Left renal pelvis (tissue), 4 donors: Measurements from ENCODE around the gene MOB3B. TPM values are rescaled to one million over a fixed set of nuclear protein-coding genes. Genes with fewer than 3 reads are reported as not detected.
A peak's percentile ranks its signal among the peaks of the same experiment; 100 is the strongest.

Experiments
- DNase-seq, 4 donors: peaks; one replicate each; pipeline ENCODE4 v3.0.0-alpha.2; 2013; ENCODE audit warnings: low read depth in 4 of 4, low spot score in 3 of 4
- polyA plus RNA-seq, 4 donors: library from polyadenylated mRNA; unstranded; fragments of 120-200 nt; gene quantifications; one replicate each; pipeline ENCODE4 v1.2.1, GENCODE V29; 2013; ENCODE audit not compliant: insufficient read length in 4 of 4

Gene MOB3B
- polyA plus RNA-seq, 4 donors = 4.9 to 27.1 (median 23.4) TPM

DNA sequence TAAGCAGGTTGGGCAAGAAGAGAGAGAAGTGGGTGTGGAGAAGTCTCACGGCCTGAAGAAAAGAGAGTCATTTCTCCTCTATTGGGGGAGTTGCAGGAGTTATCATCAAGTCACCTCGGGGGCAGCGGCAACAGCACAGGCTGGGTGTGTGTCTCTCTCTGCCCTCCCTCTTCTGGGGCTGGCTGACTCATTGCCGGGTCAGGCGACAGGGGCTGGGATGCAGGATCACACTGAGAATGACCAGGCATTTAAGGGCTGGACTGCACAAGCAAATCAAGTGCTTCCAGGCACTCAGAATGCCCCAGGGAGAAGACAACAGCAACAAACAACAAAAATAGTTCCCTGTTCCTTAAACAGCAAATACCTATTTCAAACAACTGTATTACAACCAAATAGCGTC, 226.4 kb downstream of the MOB3B start:
- no peak for DNase-seq

DNA sequence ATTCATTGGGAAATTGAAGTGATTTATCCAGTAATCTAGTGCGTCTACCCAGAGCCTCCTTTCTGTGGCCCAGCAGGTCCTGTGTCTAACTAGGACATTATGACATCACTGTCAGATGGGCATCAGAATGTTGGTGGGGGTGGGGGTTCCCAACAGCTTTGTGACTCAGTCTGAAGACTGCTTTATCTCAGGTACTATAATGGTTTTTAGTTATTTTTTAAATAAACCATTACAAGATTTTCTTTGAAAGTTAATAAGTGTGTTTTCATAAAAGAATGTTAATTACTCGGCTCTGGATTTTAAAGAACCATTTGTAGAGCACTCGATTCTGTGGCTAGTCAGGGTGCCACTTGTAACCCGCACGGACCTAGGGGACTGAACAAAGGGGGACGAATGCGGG, 232.6 kb downstream of the MOB3B start, which contains the start of gene EQTN:
TSS of gene EQTN (minus strand) at position 101 of the 400 bp plus-strand sequence. CDS start at position 6, 95 bp downstream.
- no peak for DNase-seq

DNA sequence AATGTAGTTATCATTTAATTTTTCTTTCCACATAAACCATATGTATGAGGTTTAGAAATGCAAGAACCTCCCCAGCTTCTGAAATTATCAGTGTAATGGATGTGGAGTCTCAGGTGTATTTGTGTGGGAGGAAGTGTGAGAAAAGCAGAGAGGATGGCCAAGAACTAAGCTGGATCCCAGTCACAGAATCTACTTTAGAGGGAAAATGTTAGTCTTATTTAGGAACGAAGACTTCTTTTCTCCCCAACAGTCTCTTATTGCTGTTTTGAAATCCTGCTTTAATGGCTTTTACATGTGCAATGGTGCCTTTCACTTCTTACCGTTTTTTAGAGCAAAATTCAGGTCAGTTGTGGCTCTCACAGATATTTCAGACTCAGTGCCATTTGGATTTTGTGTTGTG, 235.6 kb downstream of the MOB3B start:
- no peak for DNase-seq

DNA sequence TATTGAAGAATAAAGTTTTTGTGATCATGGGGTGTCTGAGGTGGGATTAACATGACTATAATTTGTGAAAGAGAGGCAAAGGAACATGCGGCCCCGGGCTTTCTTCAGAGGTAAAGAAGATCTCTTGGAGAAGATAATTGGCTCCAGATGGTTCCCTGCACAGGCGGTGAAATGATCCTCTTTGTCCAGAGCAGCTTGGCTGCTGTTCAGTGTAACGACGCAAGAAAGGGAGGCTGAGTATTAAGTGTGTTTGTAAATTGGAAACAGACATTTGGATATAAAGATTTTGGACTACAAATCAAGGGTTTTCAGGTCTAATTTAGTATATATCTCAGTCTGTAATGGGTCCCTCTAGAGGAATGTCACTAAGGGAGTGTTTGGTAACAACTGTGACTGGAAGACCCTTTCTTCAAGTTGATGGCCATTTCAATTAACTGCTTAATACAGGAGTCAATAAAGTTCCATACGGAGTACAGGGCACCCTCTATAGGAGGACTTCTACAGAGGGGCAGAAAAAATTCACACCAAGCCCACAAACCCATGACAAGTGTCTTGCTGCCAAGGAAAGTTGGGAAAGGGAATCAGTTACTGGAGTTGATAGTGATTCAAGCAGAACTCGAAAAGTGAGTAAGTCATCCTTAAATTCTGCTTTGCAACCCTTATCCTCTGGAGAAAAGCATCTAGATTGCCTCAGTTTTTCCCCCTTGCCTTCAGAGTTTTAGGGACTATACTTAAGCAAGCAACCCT, 236.8 kb downstream of the MOB3B start:
- DNase-seq = no peak

DNA sequence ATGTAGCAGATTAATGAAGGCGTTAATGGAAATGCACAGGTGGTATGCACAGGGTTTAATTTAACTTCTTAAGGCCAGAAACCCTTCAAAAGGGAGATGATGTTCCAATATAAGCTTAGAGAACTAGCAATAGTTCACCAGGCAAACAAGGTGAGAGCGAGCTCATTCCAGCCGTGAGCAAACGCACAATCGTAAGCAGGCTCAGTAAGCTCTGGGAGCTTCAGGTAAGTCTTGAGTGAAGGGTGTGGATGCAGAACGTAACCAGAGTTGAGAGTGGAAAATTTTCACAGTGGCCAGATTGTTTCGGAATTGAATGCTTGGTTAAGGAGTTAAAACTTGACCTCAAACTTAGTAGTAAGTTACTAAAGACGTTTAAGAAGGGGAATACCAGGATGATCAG, 238.3 kb downstream of the MOB3B start:
- DNase-seq = no peak

DNA sequence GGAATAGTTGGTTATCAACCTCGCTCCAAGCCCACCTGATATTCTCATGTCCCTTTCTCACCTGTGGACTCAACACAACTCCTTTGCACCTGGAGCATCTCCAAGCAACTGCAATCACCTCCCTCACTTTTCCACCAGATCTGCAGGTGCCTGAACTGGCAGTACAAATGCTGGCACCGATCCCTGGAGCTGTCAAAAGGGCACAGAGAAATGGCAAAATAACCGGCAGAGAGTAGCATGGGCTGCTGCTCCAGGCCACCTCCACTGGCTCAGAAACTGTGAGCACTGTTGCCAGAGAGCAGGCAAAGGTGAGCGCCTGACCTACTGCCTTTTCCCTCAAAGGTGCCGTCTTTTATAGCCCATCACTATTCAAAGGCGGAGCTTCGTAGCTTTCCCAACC, 247.3 kb downstream of the MOB3B start:
- no peak for DNase-seq

DNA sequence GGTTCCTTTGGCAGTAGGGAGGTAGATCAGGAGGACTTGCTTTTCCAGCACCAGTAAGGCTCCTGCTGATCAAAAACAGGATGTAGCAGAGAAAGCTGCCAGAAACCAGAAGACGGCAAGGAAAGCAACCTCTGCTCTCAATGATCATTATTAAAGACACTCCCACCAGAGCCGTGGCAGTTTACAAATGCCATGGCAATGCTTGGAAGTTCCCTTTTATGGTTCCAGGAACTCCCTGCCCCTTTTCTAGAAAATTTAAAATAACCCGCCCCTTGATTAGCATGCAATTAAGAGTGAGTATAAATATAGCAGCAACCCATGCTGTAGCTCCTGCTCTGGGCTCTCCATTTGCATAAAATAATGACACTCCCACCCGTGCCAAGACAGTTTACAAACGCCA, 248.8 kb downstream of the MOB3B start:
- DNase-seq = no peak

DNA sequence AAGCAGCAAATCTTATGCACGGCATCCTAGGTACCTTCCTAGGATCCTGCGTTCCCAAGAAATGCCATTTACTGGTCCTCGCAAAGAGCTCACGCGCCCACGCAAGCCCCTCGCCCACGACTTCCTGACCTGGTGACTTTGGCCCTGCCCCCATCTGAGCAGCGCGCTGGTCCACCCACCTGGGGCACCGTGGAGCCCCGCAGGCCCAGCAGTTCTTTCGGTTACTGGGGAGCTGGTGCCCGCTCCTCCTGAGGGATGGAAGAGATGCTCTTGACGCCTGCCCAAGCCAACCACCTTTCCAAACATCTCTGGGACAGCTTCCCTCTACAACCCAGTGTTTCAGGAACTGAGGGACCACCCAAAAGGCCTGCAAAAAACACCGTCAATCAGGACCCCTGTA, 249.4 kb downstream of the MOB3B start:
- DNase-seq = no peak

DNA sequence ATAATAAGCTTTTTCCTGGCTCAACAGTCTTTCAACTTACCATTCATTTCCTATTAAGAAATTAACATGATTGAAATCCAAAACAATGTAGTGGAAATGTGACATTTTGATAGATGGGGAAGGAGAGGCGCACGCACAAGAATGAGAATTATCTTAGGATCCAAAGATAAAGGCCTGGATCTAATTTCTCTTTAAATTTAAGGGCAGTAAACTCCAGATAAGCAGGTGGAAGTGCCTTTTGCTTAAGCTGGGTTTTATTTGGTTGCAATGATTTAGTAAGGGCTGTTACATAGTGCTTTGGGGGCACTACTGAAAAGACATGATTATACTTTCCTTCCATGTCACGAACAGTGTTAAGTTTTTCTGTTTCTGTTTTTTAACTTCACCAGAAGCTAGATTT, 250.0 kb downstream of the MOB3B start:
- no peak for DNase-seq

DNA sequence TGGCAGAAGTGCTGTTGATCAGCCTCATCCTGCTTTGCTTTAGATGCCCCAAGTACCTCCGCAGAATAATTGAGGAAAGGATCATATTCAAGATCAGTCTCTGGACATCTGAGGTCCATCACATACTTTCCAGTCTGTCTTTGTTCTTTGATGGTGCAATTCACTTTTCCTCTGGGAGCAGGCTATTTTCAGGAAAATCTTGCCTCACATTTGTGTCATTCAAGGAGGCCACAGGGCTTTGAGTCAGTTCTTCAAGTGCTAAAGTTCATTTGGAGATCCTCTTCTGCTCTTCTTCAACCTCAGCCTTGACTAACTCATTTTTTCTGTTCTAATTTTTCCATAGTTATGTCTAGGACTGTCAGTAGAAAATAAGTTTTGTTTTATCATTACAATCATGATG, 251.2 kb downstream of the MOB3B start:
- no peak for DNase-seq

DNA sequence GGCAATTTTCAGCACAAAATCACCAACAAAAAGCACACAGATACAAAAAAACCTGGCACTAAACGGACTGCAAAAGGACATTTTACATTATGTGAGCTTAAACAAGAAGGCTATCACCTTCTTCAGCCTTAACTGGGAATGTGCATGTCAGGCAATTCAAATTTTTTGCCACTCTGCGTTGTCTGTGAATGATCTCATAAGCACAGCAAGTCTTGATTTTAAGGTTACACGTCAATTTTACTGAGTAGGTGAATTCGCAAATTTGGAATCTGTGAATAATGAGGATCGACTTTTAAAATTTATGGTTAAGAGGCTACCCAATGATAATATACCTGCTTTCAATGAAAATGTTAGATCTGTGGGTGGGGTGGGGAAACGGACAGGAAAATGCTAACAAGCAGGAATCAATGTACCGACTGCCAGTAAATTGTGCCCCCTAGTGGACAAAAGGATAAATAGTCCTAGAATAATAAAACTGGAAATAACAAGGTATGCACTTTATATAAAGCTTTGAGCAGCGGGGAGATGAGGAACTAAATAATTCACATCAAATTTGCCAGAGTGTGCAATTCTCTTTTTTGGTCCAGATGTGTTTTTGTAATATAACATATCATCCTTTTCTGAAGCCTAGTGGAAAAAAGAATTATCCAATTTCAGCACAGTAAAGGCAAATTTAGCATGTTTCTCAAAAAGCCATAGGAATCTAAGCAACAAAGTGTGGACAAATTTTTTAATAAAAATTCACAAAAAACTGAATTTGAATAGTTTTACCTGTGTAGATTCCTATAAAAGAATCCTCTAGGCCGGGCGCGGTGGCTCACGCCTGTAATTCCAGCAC, 253.2 kb downstream of the MOB3B start:
- DNase-seq = peak; percentile 39 to 45 (median 41)

Other genes with a start within 250 kb of the MOB3B start
- under 1 TPM in 2 of 4 donors, not detected in 2; 0.30 to 0.40 TPM for gene EQTN, start 232.7 kb downstream of the MOB3B start, polyA plus RNA-seq
- gene IFNK, start 5.5 kb downstream of the MOB3B start, polyA plus RNA-seq = not detected
- 10 to 100 TPM in 3 of 4 donors, 1 to 10 TPM in 1; 8.9 to 24.6 (median 21.9) TPM for gene C9orf72, start 43.7 kb upstream of the MOB3B start, polyA plus RNA-seq